Stimulated activated CD4-positive, alpha-beta T cell treated with anti-CD3 and anti-CD28 coated beads, Interleukin-12 subunit alpha, Interleukin-12 subunit beta, amount 100 ng/mL, for 24 hours (primary cell): ENCODE measurements around the gene C22orf31.

ENCODE experiments used
- DNase-seq, 2 experiments: peaks; one replicate each; pipeline ENCODE4 v3.0.0-alpha.2; 2020; ENCODE audit warnings: low read depth in 2 of 2

C22orf31 gene

DNA sequence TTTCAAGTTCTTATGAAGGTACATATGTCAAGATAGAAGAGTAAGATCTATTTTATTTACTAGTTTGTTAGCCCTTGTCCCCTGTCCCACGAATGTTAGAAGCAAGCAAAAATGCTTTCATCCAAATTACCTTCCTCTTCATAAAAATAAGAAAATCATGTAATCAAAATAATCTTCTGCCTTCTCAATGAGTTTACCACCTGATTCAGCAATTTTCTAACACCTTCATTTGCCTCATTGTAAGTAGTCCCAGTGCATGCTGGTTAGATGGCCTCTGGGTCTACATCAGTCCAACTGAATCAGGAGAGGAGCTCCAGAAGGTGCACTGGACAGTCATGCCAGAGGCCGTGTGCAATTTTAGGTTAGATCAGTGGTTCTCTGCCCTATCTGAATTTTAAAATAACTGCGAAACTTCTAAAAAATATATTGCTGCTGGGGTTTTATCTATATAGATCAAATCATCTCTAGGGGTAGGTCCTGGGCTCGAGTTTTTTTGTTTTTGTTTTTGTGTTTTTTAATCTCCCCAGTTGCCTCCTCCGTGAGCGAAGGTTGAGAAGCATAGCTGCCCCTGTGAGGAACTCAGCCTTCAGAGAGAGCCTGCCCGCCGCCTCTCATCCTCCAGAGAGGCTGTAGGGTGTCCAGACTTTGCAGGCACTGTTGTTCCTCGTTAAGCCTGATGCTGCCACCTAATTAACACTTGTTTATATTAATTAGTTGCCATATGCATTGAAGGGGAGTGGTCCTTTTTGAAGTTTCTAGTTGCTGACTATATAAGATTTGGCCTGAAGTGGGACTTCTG, 32.2 kb downstream of the C22orf31 start:
- no peak for DNase-seq

DNA sequence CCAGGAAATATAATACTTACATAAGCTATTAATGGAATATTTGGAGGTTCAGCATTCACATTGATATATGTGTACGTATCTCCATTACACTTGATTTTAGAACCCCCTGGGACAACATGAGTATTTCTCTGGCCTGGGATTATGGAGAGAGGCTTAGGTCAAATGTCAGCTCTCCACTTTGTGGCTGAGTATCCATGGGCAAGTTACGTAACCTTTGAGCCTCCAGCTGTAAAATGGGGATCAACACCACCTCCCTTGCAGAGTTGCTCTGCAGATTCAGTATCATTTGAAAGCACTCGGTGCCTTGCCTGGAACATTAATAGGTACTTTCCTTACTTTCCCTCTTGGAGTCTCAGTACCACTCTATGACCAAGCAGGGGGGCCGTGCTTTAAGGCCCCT, 33.2 kb downstream of the C22orf31 start:
- DNase-seq: no peak

DNA sequence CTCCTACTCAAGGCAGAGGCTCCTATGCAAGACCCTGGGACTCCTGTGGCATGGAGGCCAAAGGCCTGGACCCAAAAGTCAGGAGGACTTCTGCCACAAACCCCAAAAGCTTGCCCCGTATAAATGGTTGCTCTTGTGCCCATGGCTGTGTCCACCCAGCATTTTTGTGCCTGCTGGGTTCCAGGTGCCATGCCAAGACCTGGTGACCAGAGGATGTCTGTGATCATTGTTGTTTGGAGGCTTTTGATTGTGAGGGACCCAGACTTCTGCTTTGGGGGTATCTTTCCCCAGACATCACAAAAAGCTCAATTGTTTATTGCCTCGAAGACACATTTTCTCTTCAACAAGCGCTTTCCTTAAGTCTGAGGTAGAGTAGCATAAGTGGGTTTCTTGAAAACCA, 35.1 kb downstream of the C22orf31 start:
- no peak for DNase-seq

DNA sequence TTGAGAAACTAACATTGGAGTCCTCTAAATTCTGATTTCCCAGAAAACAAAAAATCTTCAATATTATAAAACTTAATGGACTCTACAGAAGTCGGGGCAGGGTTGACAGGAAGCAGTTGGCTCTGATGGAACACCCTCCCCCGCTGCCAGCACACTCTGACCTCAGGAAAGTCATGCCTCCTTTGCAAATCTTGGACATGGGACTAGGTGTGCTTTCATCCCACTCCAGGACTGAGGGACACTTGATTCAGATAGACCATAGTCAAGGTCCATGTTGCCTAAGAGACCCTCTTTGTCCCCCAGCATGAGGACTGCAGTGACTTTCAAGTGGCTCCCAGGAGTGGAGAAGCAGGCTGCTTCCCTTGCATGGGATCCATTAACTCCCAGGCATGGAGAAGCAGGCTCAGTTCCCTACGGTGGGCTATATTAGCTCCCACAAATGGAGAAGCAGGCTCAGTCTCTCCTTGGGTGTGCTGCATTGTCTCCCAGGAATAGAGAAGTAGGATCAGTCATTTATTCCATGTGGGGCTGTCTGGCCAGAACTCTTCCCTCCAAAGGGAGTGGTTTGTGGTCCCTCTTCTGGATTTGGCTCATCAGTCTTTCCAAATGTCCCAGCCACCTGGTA, 38.3 kb downstream of the C22orf31 start:
- DNase-seq: no peak

DNA sequence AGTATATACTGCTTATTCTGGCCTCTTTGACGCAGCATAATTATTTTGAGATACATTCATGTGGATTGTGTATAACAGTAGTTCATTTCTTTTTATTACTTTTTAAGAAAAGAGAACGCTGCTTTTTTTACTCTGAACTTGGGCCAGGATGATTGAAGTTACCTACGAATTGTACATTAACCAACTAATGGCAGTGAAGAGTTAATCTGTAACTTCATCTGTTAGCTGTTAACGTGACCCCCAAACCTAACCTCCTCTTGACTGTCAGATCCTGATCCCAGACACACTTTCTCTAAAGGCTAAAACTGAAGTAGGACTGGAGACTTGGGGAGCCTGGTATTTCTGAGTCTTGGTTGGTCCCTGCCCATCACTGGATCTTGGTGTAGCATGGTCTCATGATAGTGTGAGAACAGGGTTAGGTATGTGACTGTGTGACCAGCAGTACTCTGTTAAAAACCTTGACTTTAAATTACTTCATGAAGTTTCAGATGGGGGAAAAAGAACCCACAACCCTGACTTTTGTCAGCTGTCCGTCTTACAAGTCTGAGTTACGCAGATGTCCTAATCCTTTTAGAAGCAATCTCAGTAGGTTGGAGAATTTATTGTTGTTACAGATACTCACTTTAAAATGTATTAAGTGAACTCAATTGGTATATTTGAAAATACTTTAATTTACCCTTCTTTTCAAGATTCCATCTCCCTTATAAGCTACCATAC, 39.4 kb downstream of the C22orf31 start:
- no peak for DNase-seq

DNA sequence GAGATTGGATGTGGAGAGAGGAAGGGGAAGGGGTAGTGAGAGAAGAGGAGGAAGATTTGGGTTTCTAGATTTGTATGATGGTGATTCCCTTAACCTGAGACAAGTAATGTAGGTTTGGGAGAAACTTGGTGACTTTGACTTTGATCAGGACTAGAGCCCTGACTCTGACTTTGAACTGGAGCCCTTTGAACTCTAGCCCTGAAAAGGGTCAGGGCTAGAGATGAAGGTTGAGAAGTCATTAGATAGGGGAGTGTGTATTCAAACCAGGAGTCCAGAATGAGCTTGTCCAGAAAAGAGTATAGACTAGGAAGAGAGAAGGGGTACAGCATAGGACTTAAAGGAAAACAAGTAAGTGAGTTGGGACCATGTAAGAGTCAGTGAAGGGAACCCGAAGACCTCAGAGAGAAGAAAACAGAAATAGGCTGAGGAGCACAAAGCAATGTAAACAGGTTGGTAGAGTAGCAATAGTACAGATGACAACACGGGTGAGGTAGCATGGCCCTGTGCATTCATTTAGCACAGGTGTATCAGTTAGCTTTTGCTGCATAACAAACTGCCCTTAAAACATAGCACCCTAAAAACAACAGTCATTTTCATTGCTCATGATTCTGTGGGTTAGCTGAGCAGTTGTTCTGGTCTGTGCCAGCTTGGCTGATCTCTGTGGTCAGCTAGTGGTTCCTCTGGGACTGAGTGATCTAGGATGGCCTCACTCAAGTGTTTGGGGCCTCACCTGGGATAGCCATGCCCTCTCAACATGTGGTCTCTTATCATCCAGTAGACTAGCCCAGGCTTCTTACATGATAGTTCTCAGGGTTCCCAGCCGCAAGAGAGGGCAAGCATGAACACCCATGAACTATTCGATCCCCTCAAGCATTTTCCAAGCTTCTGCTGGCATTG, 43.1 kb downstream of the C22orf31 start:
- DNase-seq: no peak

DNA sequence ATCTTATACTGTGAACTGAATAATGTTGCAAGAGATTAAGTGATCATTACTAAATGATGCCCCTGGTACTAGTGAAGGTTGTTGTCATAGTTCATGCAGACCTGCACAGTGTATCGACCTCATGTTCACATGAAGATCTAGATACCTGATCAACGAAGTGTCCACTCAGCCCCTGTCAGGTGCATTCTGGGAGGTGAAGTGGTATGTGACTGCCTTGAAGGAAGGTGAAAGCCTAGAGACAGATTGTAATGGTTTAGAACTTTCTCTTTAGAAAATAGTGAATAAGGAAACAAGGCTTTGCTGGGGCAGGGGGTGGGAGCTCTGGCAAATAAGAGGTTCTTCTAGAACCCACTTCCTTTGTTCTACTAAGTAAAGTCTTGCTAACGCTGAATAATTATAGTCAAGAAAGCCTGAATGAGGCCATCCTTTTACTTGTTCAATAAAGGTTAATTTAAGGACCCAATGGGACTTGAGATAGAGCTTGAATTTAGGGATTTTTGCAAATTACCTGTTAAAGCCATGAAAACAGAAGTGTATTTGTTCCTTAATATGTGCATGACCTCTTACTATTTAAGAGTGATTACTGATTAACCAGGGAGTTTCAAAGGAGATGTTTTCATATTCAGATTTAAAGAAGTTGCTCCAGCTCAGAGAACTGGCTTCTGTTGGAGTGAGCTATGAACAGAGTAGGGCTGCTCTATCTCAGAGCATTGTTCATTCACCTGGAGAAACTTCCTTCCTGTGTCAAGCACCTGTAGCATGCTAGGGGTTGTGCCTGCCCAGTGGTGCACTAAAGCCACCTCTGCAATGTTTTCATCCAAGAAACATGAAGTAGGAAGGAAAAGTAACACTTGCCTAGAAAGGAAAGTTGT, 45.3 kb downstream of the C22orf31 start:
- DNase-seq: no peak

DNA sequence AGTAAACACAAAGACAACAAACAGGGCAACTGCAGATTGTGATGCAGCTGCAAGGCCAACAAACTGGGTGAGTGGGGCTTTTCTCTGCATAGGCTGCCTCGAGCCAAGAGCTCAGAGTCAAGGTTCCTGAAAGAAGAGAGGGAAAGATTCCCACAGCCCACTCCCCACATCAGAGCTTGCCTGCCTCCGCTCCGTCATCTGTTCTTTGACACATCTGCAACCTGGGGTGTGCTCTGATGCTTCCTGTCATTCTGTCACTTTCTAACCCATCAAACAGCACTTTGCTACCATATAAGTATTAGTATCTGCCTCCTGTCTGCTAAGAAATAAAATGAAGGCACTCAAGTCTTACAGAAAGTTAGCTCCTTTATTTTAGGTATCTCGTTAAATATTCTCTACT, 46.9 kb downstream of the C22orf31 start:
- no peak for DNase-seq

DNA sequence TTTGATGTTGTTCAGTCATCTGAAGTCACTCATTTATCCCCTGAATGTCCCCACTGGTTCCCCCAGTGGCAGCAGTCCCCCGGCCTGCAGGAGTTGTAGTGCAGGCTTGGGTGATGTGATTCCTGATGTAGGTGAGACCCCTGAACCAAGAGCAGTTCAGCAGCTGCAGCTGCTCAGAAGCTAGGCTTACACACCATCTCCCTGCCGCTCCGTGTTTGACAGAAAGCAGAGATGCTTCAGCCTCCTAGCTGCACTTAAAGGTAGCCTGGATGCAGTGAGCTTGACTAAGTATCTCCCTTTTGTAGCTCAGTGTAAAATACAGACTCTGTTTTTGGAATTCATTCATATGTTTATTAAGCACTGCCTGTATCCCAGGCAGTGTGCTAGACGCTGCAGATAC, 47.3 kb downstream of the C22orf31 start:
- no peak for DNase-seq

DNA sequence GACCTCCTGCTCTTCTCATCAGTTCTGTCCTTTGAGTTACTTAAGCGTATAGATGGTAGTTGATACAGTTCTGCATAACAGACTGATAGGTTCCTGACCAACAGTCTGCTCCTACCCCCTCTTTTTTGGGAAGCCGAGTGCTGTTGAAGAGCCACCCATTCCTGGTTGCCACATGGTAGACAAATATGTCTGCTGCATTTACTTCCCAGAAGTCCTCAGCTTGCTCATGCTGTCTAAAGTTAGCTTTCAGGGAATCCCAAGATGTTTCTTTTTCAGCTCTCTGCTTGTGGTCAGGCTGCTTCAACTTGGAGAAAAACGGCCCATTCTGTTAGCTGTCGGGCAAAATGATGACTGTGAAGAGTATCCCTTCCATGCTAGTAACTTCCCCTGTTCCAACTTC, 48.7 kb downstream of the C22orf31 start:
- no peak for DNase-seq

DNA sequence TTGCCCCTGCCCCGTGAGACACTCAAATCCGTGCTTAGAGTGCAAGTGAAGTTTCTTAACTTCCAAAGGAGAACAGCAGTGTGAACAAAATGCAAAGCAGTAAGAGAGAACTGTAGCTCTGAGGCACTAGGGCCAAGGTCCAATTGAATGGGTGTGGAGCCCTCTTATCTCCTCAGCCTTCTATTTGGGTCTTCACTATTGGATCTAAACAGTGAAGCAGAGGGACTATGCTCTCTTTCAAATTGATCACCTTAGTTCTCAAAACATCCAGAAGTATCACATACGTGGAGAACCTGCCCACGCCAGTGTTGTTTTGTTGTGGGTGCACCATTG, 49.6 kb downstream of the C22orf31 start:
- no peak for DNase-seq

DNA sequence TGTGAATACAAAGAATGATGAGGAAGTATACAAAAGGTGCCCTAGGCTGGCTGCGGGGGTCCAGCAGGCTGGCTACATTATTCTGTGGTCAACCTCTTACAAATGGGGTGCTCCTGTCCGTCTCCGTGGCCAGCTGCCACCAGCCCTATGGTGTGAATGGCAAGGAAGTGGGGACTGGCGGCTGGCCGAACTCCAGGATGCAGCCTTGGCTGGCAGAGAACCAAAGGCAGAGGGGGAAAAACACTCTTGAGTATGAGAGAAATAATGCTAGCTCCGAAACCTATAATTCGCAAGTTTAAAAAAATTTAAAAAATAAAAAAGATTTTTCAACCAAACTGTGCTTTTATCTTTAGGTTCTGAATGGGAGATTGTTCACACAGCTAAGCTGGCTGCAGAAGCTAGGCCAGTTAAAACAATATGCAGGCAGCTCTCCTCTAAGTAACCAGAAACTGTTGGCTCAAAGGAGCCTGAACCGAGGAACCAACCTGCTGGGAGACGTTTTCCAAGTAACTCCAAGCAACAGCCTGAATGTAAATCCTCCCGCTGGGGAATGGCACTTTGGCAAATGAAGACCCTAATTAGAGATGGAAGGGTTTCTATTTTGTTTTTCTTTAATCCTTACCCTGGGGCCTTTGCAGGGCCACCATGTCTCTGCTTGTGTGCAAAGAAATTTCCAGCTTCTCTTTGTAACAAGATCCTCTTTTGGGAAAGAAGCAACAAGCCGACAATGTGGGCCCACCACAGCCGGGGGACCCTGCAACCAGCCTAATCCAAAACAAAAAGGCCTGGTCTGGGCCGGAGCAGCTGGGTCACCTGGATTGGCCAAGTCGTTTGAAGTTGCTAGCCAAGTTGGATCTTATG, 50.2 kb downstream of the C22orf31 start:
- no peak for DNase-seq

DNA sequence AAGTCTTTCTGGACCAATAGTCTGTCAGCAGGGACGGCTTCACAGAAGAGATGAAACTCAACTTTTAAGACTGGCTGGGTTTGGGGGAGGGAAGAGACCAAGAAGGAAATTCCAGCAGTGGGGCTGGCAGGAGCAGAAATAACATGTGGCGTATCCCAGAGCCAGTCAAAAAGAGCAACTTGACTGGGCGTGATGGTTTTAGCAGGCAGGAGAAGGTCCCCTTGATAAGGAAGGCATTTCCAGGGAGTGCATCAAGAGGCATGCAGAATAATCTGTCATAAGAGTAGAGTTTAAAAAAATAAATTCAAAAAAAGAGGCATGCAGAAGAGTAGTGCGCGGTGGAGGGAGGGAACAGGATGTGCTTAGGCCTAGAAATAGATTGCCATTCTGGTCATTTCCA, 52.5 kb downstream of the C22orf31 start:
- DNase-seq: no peak
